Lung (tissue), 12 donors: ENCODE data around the gene NOX1. TPM values are rescaled to one million over a fixed set of nuclear protein-coding genes. Genes with fewer than 3 reads are reported as not detected.
A peak's percentile ranks its signal among the peaks of the same experiment; 100 is the strongest.

Experiments used
- ATAC-seq: fragments of 200-7000 bp; cut with Tn5 transposase; one replicate; pipeline ENCODE4 v1.9.1; 2020; ENCODE audit warnings: moderate number of reproducible peaks; ENCODE audit not compliant: insufficient read depth, low FRiP score
- DNase-seq, 3 donors: peaks; one replicate each; pipeline ENCODE4 v3.0.0-alpha.2; 2013 to 2017
- H3K27ac ChIP-seq, 2 donors: one replicate each; pipeline ENCODE4 v1.5.1; 2013; ENCODE audit warnings: mild to moderate bottlenecking in 2 of 2, moderate library complexity in 2 of 2, control low read depth in 1 of 2, inconsistent platforms in 1 of 2, low read depth in 1 of 2, low read length in 1 of 2
- H3K27me3 ChIP-seq, 3 donors: one replicate each; pipeline ENCODE4 v1.5.1; 2013; ENCODE audit warnings: low read length in 2 of 3; ENCODE audit not compliant: control insufficient read depth in 3 of 3, insufficient read depth in 3 of 3
- H3K36me3 ChIP-seq, 4 donors: one replicate each; pipeline ENCODE4 v1.5.1; 2013; ENCODE audit warnings: low read length in 4 of 4, mild to moderate bottlenecking in 1 of 4, moderate library complexity in 1 of 4; ENCODE audit not compliant: control insufficient read depth in 4 of 4, insufficient read depth in 4 of 4
- H3K4me1 ChIP-seq, 5 donors: one replicate each; pipeline ENCODE4 v1.5.1; 2013; ENCODE audit warnings: low read length in 5 of 5, mild to moderate bottlenecking in 2 of 5, moderate library complexity in 1 of 5; ENCODE audit not compliant: control insufficient read depth in 5 of 5, insufficient read depth in 5 of 5
- H3K4me3 ChIP-seq: one replicate; pipeline ENCODE4 v1.5.1; 2013; ENCODE audit warnings: mild to moderate bottlenecking, control low read depth, moderate library complexity
- H3K9ac ChIP-seq, 2 donors: one replicate each; pipeline ENCODE4 v1.5.1; 2013; ENCODE audit warnings: low read length in 2 of 2, control low read depth in 1 of 2; ENCODE audit not compliant: insufficient read depth in 1 of 2
- H3K9me3 ChIP-seq, 4 donors: one replicate each; pipeline ENCODE4 v1.5.1; 2013; ENCODE audit warnings: low read length in 3 of 4, mild to moderate bottlenecking in 1 of 4, moderate library complexity in 1 of 4; ENCODE audit not compliant: control insufficient read depth in 4 of 4, insufficient read depth in 3 of 4
- CTCF ChIP-seq: IDR thresholded peaks from 2 replicates; pipeline ENCODE4 v1.5.1; 2012; ENCODE audit warnings: mild to moderate bottlenecking; ENCODE audit errors: control extremely low read depth, extremely low read depth
- WGBS, 2 donors: extraction: QIAGEN DNeasy Blood & Tissue Kit; methylation state at CpG; one replicate each; pipeline ENCODE4 v1.1.7; 2013; 5-methylcytosine and 5-hydroxymethylcytosine counted together
- polyA plus RNA-seq, 2 donors: library from polyadenylated mRNA; stranded (reverse); fragments of 200-250 nt; gene quantifications; one replicate each; pipeline ENCODE4 v1.2.1, GENCODE V29; 2013
- total RNA-seq, 2 donors: library from RNA; depleted of rRNA in 1 of 2; stranded (reverse); fragments of >200 nt in 1 of 2; gene quantifications; one replicate each; pipeline ENCODE4 v1.2.1, GENCODE V29; 2014 to 2021
- donor health status: control.
- donor health status: control.
- donor health status: Bipolar disorder and iron deficiency.
- donor health status: healthy.
- donor health status: DM: yes; HTN: yes; CAD: no.

Gene NOX1
- total and polyA plus RNA-seq, 4 donors: 0.08 to 0.12 (median 0.11) TPM; not detected in 1

GRCh38 chrX:100852810-100853209 is 21.3 kb downstream of the NOX1 start:
- H3K4me1 ChIP-seq: no peaks in the 10 kb centered on the region
- H3K36me3 ChIP-seq: no peaks in the 10 kb centered on the region
- peaks cover 0 to 4% (median 0%) of the 10 kb centered on the region in 3 donors for H3K27me3 ChIP-seq
- DNase-seq: no peak
- no peak for TF ChIP-seq CTCF
- no peak for ATAC-seq
- H3K9ac ChIP-seq: no peak overlapping the region
- 46 to 78% methylated on average over 2 of the region's 2 CpGs for WGBS, 2 donors
- no peak overlapping the region for H3K27ac ChIP-seq
- no peaks in the 10 kb centered on the region for H3K9me3 ChIP-seq
- no peak overlapping the region for H3K4me3 ChIP-seq

GRCh38 chrX:100850317-100850716 is 23.8 kb downstream of the NOX1 start:
- no peak overlapping the region for H3K4me3 ChIP-seq
- no peaks in the 10 kb centered on the region for H3K4me1 ChIP-seq
- H3K27ac ChIP-seq: no peak overlapping the region
- no peak overlapping the region for H3K9ac ChIP-seq
- ATAC-seq (no peak), DNase-seq (peak in 1 of 3 donors; percentile 27)
- 61 to 86% methylated on average over 4 of the region's 4 CpGs for WGBS, 2 donors
- peaks cover 0 to 4% (median 0%) of the 10 kb centered on the region in 3 donors for H3K27me3 ChIP-seq
- H3K36me3 ChIP-seq: no peaks in the 10 kb centered on the region
- TF ChIP-seq CTCF: no peak
- H3K9me3 ChIP-seq: no peaks in the 10 kb centered on the region

- ATAC-seq (no peak), DNase-seq (no peak)
- Histone ChIP-seq H3K9me3 (peaks cover 0 to 2% (median 0%) of the 10 kb centered on the region in 4 donors), H3K36me3 (peaks cover 7 to 15% (median 9%) of the 10 kb centered on the region in 4 donors), H3K27me3 (peaks cover 3 to 29% (median 7%) of the 10 kb centered on the region in 3 donors), H3K4me3 (no peak overlapping the region), H3K27ac (no peak overlapping the region), H3K4me1 (peaks cover 0 to 2% (median 0%) of the 10 kb centered on the region in 5 donors), H3K9ac (no peak overlapping the region)
- no peak for TF ChIP-seq CTCF
- whole genome bisulfite sequencing, 2 donors: 84 to 96% methylated on average over 9 of the region's 9 CpGs
These were observed 42.8 kb downstream of the NOX1 start for GRCh38 chrX:100831219-100831946.
